GM10248 (cell line): ENCODE data around the gene TAS2R40.

Experiments used
- CTCF ChIA-PET: fragments of 300-600 bp; sonication (Branson Sonifier 250); formaldehyde crosslinking; extraction: SDS; loops from one replicate; lab custom pipeline; 2021; ENCODE audit warnings: antibody characterized with exemption; lab: Yijun Ruan, JAX
- POLR2A ChIA-PET: fragments of 350-650 bp; sonication (Branson Sonifier 250); formaldehyde crosslinking; extraction: SDS; loops from one replicate; lab custom pipeline; 2020; ENCODE audit warnings: antibody characterized with exemption; lab: Yijun Ruan, JAX
- DNase-seq: peaks from one replicate; pipeline ENCODE4 v3.0.0; 2012; ENCODE audit errors: extremely low spot score
- CTCF ChIP-seq: IDR thresholded peaks from 2 replicates; pipeline ENCODE4 v1.5.1; 2012; ENCODE audit warnings: mild to moderate bottlenecking, low read depth; ENCODE audit errors: extremely low read depth, missing control alignments, control extremely low read depth

Gene TAS2R40

GRCh38 chr7:143221286-143221685 lies 551 bp upstream of the TAS2R40 start:
- CTCF ChIA-PET, result interaction anchor here (0.7 to 11.5 kb wide), 7 partner anchors 16 to 687 kb away, joined by 3 to 495 read pairs (median 3); no protein-coding TSS in a partner anchor
- POLR2A ChIA-PET, result no interaction called here
- TF ChIP-seq CTCF, result no peak
- no peak for DNase-seq

- CTCF ChIA-PET, result interaction anchor here (2.2 to 11.5 kb wide), 3 partner anchors 8 to 215 kb away, joined by 16 to 495 read pairs (median 17); no protein-coding TSS in a partner anchor
Observed at GRCh38 chr7:143222782-143223181, 945 bp downstream of the TAS2R40 start.

GRCh38 chr7:143223784-143224183 lies 1.9 kb downstream of the TAS2R40 start:
- ChIA-PET CTCF (interaction anchor here (0.9 to 11.5 kb wide), 6 partner anchors 7 to 689 kb away, joined by 3 to 495 read pairs (median 6); no protein-coding TSS in a partner anchor), POLR2A (interaction anchor here (0.6 kb wide), 1 partner anchor 38 kb away, joined by 4 read pairs; no protein-coding TSS in a partner anchor)
- no peak for TF ChIP-seq CTCF
- no peak for DNase-seq

More at GRCh38 chr7:143222782-143223181, 945 bp downstream of the TAS2R40 start:
- POLR2A ChIA-PET, result interaction anchor here (0.6 kb wide), 1 partner anchor 151 kb away, joined by 3 read pairs; no protein-coding TSS in a partner anchor
- no peak for TF ChIP-seq CTCF
- DNase-seq, result no peak

DNA sequence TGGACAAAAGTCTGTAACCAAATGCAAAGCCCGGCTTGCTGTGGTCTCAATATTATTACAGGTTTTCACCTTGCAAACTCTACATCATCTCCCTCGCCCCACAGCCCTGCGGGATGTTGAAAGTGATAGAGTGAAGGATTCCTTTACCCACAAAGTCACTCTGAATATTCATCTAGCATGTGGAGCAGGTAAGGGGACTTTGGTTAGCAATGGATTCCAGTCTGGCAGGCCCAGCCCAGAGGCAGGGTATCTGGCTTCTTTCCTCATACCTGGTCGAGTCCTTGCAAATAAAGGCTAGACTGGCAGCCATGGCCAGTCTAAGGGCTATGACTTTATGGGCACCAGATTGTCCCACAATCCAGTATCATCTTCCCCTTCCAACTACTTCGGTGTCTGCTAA lies 3.2 kb downstream of the TAS2R40 start:
- DNase-seq, result no peak
- TF ChIP-seq CTCF, result no peak
- ChIA-PET CTCF (interaction anchor here (1.6 to 11.5 kb wide), 2 partner anchors 15 to 217 kb away, joined by 10 to 495 read pairs; no protein-coding TSS in a partner anchor), POLR2A (no interaction called here)

DNA sequence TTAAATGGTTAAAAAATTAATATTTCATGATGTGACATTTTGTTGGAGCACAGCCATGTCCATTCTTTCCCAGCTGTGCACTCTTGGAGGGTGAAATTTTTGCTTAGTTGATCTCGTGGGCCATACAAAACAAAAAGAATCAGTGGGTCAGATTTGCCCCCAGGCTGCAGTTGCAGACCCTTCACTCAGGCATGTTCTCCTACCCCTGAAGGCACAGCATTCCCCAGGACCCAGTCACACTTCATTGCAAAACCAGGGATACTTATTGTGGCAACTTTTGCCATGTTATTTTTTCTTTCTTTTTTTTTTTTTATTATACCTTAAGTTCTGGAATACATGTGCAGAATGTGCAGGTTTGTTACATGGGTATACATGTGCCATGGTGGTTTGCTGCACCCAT lies 6.0 kb downstream of the TAS2R40 start:
- no peak for TF ChIP-seq CTCF
- POLR2A ChIA-PET, result no interaction called here
- no peak for DNase-seq
- CTCF ChIA-PET, result interaction anchor here (0.9 to 1.1 kb wide), 2 partner anchors 12 to 13 kb away, joined by 4 to 5 read pairs; no protein-coding TSS in a partner anchor

- DNase-seq, result no peak
- no peak for TF ChIP-seq CTCF
- CTCF ChIA-PET, result interaction anchor here (1.5 to 1.8 kb wide), 3 partner anchors 11 to 225 kb away, joined by 3 to 9 read pairs (median 8); no protein-coding TSS in a partner anchor
- POLR2A ChIA-PET, result no interaction called here
Observed at GRCh38 chr7:143229054-143229790, 7.4 kb downstream of the TAS2R40 start.
